Measurements from ENCODE around the gene TMEM121B. TPM values are rescaled to one million over a fixed set of nuclear protein-coding genes. Genes with fewer than 3 reads are reported as not detected.

The TMEM121B gene
- total RNA-seq, 1 donor, result not detected

GRCh38 chr22:17137861-17138425 lies 16.8 kb upstream of the TMEM121B start:
- H3K4me2 ChIP-seq (ENCODE audit: insufficient read depth, low read length), result no peak overlapping the region
- no peak overlapping the region for H3K27ac ChIP-seq (ENCODE audit: low read depth, low read length)
- DNase-seq (ENCODE audit: insufficient read length, low spot score, missing footprints), result peak; percentile 26
- H3K9me3 ChIP-seq (ENCODE audit: low read depth, low read length), result no peaks in the 10 kb centered on the region
- peaks cover 3% of the 10 kb centered on the region for H4K20me1 ChIP-seq (ENCODE audit: insufficient read depth, low read length)
- H3K4me1 ChIP-seq (ENCODE audit: insufficient read depth, low read length), result no peaks in the 10 kb centered on the region
- H3K4me3 ChIP-seq (ENCODE audit: insufficient read depth, low read length), result no peak overlapping the region
- H3K79me2 ChIP-seq (ENCODE audit: insufficient read depth, low read length), result no peaks in the 10 kb centered on the region
- no peak overlapping the region for H2AFZ ChIP-seq (ENCODE audit: low read length)
- no peaks in the 10 kb centered on the region for H3K36me3 ChIP-seq (ENCODE audit: insufficient read depth, low read length)
- no peaks in the 10 kb centered on the region for H3K27me3 ChIP-seq (ENCODE audit: insufficient read depth, low read length)
- TF ChIP-seq CTCF (IDR thresholded peaks at IDR 0.05; ENCODE audit: extremely low read depth, low read depth, low read length), result no peak

GRCh38 chr22:17137170-17137569 lies 16.0 kb upstream of the TMEM121B start:
- no peak overlapping the region for H3K4me2 ChIP-seq (ENCODE audit: insufficient read depth, low read length)
- H3K27me3 ChIP-seq (ENCODE audit: insufficient read depth, low read length), result no peaks in the 10 kb centered on the region
- TF ChIP-seq CTCF (IDR thresholded peaks at IDR 0.05; ENCODE audit: extremely low read depth, low read depth, low read length), result no peak
- no peaks in the 10 kb centered on the region for H3K79me2 ChIP-seq (ENCODE audit: insufficient read depth, low read length)
- H3K4me1 ChIP-seq (ENCODE audit: insufficient read depth, low read length), result no peaks in the 10 kb centered on the region
- H2AFZ ChIP-seq (ENCODE audit: low read length), result no peak overlapping the region
- H3K9me3 ChIP-seq (ENCODE audit: low read depth, low read length), result no peaks in the 10 kb centered on the region
- no peak overlapping the region for H3K27ac ChIP-seq (ENCODE audit: low read depth, low read length)
- H3K4me3 ChIP-seq (ENCODE audit: insufficient read depth, low read length), result no peak overlapping the region
- peak; percentile 77 for DNase-seq (ENCODE audit: insufficient read length, low spot score, missing footprints)
- H4K20me1 ChIP-seq (ENCODE audit: insufficient read depth, low read length), result peaks cover 3% of the 10 kb centered on the region
- no peaks in the 10 kb centered on the region for H3K36me3 ChIP-seq (ENCODE audit: insufficient read depth, low read length)

GRCh38 chr22:17135153-17135760 lies 14.1 kb upstream of the TMEM121B start:
- Histone ChIP-seq H3K36me3 (ENCODE audit: insufficient read depth, low read length) (no peaks in the 10 kb centered on the region), H3K79me2 (ENCODE audit: insufficient read depth, low read length) (no peaks in the 10 kb centered on the region), H2AFZ (ENCODE audit: low read length) (no peak overlapping the region), H3K4me3 (ENCODE audit: insufficient read depth, low read length) (no peak overlapping the region), H3K4me1 (ENCODE audit: insufficient read depth, low read length) (no peaks in the 10 kb centered on the region), H3K9me3 (ENCODE audit: low read depth, low read length) (no peaks in the 10 kb centered on the region), H4K20me1 (ENCODE audit: insufficient read depth, low read length) (peaks cover 3% of the 10 kb centered on the region), H3K27me3 (ENCODE audit: insufficient read depth, low read length) (no peaks in the 10 kb centered on the region), H3K4me2 (ENCODE audit: insufficient read depth, low read length) (no peak overlapping the region), H3K27ac (ENCODE audit: low read depth, low read length) (no peak overlapping the region)
- no peak for DNase-seq (ENCODE audit: insufficient read length, low spot score, missing footprints)
- TF ChIP-seq CTCF (IDR thresholded peaks at IDR 0.05; ENCODE audit: extremely low read depth, low read depth, low read length), result no peak

GRCh38 chr22:17133137-17133536 lies 12.0 kb upstream of the TMEM121B start:
- no peak for TF ChIP-seq CTCF (IDR thresholded peaks at IDR 0.05; ENCODE audit: extremely low read depth, low read depth, low read length)
- Histone ChIP-seq H3K4me3 (ENCODE audit: insufficient read depth, low read length) (no peak overlapping the region), H4K20me1 (ENCODE audit: insufficient read depth, low read length) (peaks cover 3% of the 10 kb centered on the region), H3K79me2 (ENCODE audit: insufficient read depth, low read length) (no peaks in the 10 kb centered on the region), H3K36me3 (ENCODE audit: insufficient read depth, low read length) (no peaks in the 10 kb centered on the region), H3K4me1 (ENCODE audit: insufficient read depth, low read length) (no peaks in the 10 kb centered on the region), H3K9me3 (ENCODE audit: low read depth, low read length) (no peaks in the 10 kb centered on the region), H2AFZ (ENCODE audit: low read length) (no peak overlapping the region), H3K27ac (ENCODE audit: low read depth, low read length) (no peak overlapping the region), H3K27me3 (ENCODE audit: insufficient read depth, low read length) (no peaks in the 10 kb centered on the region), H3K4me2 (ENCODE audit: insufficient read depth, low read length) (no peak overlapping the region)
- no peak for DNase-seq (ENCODE audit: insufficient read length, low spot score, missing footprints)

Measured in osteoblast (primary cell).